ENCODE measurements around the gene ZNF555. TPM values are rescaled to one million over a fixed set of nuclear protein-coding genes. Genes with fewer than 3 reads are reported as not detected.

The ZNF555 gene
- total and polyA plus RNA-seq, 4 experiments from 2014 or later = 2.2 to 11.5 (median 8.1) TPM

DNA sequence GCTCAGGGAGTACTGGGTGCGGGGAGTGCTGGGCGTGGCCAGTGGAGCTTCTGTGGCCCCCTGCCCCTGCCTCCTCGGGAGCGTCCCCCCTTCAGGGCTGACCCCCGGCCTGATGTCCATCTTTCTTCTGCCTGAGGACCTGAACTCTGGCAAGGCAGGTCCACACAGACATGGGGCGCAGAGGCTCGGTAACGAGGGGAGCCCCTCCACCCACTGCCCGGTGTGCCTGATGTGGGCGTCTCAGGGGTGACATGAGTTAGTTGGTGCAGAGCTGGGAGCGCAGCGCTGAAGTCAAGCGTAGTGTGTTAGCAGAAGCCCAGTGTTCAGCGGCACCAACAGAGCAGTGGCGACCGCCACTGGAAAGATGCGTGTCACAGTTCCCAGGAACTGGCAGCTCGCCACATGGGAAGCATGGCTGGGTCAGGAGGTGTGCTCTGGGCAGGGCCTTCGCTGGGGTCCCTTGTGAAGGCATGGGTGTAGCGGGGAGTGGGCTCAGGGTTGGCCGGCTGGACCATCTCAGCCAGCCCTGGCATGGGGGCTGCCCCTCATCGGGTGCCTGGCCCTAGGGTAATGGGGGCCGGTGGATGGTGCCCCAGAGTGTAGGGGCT lies 44.5 kb upstream of the ZNF555 start:
- POLR2A ChIA-PET (ENCODE audit: partially characterized antibody) = no interaction called here
- H3K27ac Mint-ChIP-seq = no peak overlapping the region
- CTCF ChIA-PET (ENCODE audit: partially characterized antibody) = no interaction called here

DNA sequence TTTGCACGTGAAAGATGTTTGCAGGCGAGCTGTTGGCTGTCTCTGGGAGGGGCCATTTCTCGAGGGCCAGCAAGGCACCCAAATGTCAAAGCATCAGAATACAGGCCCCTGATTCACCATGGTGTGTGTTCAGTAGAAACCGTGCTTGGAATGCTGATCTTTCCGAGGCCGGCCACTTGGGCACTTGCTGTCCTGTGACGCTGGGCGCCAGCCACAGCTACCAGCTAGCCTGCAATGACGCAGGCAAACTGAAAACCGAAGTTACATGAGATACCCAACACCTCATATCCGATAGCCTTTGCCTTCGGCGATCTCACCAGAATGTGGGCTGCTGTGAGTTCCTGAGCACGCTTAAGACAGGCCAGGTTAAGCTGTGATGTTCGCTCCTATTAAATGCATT lies 44.0 kb upstream of the ZNF555 start:
- no peak overlapping the region for H3K27ac ChIP-seq (ENCODE audit: low read depth, low read length)
- no peaks in the 10 kb centered on the region for H3K4me1 Mint-ChIP-seq
- peaks cover 6% of the 10 kb centered on the region for H3K36me3 ChIP-seq (ENCODE audit: insufficient read depth, low read length)
- H3K4me1 ChIP-seq (ENCODE audit: insufficient read depth, low read length) = no peaks in the 10 kb centered on the region
- no peaks in the 10 kb centered on the region for H3K27me3 ChIP-seq (ENCODE audit: insufficient read depth, low read length)
- no peaks in the 10 kb centered on the region for H3K9me3 ChIP-seq (ENCODE audit: control insufficient read depth in 1 of 2, low read length in 2 of 2)
- no peak overlapping the region for H3K4me3 ChIP-seq (ENCODE audit: low read length in 2 of 2)
- ChIA-PET POLR2A (ENCODE audit: partially characterized antibody) (no interaction called here), CTCF (ENCODE audit: partially characterized antibody) (interaction anchor here (0.5 kb wide), 1 partner anchor 76 kb away, joined by 4 read pairs; no protein-coding TSS in a partner anchor)
- intact Hi-C loops (cut with micrococcal nuclease) = no loop called here
- no peaks in the 10 kb centered on the region for H3K9me3 Mint-ChIP-seq
- no peak overlapping the region for H3K27ac Mint-ChIP-seq
- H3K36me3 Mint-ChIP-seq = peaks cover 15 to 23% of the 10 kb centered on the region in 2 donors
- DNase-seq = no peak
- H3K4me3 Mint-ChIP-seq = no peak overlapping the region
- H3K27me3 Mint-ChIP-seq = no peaks in the 10 kb centered on the region

More for the DNA sequence above, 44.5 kb upstream of the ZNF555 start:
- peaks cover 12 to 21% of the 10 kb centered on the region in 2 donors for H3K36me3 Mint-ChIP-seq
- no peaks in the 10 kb centered on the region for H3K9me3 ChIP-seq (ENCODE audit: control insufficient read depth in 1 of 2, low read length in 2 of 2)
- H3K36me3 ChIP-seq (ENCODE audit: insufficient read depth, low read length) = peaks cover 4% of the 10 kb centered on the region
- H3K9me3 Mint-ChIP-seq = no peaks in the 10 kb centered on the region
- no peaks in the 10 kb centered on the region for H3K27me3 ChIP-seq (ENCODE audit: insufficient read depth, low read length)
- no peak overlapping the region for H3K27ac ChIP-seq (ENCODE audit: low read depth, low read length)
- no peak overlapping the region for H3K4me3 Mint-ChIP-seq
- no peaks in the 10 kb centered on the region for H3K27me3 Mint-ChIP-seq
- no peak for DNase-seq
- intact Hi-C loops (cut with micrococcal nuclease) = no loop called here
- H3K4me1 Mint-ChIP-seq = no peaks in the 10 kb centered on the region
- H3K4me1 ChIP-seq (ENCODE audit: insufficient read depth, low read length) = no peaks in the 10 kb centered on the region
- no peak overlapping the region for H3K4me3 ChIP-seq (ENCODE audit: low read length in 2 of 2)

DNA sequence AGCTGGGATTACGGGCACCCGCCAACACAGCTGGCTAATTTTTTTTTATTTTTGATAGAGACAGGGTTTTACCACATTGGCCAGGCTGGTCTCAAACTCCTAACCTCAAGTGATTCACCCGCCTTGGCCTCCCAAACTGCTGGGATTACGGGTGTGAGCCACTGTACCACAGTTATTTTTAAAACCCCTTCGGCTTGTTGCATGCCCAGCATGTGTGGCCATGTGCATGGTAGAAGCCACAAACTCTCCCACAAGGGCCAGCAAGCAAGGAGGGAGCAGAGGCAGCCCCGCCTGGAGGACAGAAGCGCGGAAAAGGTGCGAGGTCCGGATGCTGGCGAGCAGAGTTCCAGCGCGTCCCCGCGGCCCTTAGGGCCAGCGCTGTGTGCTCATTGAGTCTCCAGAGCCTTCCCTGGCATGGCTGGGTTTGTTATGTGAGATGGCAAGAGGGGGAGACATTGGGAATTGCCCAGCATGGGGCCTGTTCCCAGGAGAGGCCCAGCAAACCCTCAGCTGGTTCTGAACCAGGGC lies 43.1 kb upstream of the ZNF555 start:
- peaks cover 20 to 26% of the 10 kb centered on the region in 2 donors for H3K36me3 Mint-ChIP-seq
- POLR2A ChIA-PET (ENCODE audit: partially characterized antibody) = no interaction called here

DNA sequence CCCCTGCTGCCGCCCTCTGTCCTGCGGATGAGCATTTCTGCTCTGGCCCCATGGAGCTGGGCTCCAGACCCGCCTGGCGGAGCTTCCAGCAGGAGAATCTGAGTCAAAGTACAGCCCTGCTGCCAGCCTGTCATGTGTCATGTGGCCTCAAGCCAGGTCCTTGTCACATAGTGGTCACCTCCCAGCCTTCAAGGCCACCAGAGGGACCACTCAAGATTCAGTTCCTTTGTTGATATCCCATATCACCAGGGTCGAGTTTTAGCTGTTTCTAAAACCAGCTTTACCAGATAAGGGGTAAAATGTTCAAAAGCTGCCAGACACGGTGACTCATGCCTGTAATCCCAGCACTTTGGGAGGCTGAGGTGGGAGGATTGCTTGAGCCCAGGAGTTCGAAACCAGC lies 42.5 kb upstream of the ZNF555 start:
- peaks cover 0 to 4% (median 0%) of the 10 kb centered on the region in 4 donors for H3K4me1 Mint-ChIP-seq
- H3K9me3 ChIP-seq (ENCODE audit: control insufficient read depth in 1 of 2, low read length in 2 of 2) = no peaks in the 10 kb centered on the region
- no peaks in the 10 kb centered on the region for H3K27me3 ChIP-seq (ENCODE audit: insufficient read depth, low read length)
- ChIA-PET POLR2A (ENCODE audit: partially characterized antibody) (no interaction called here), CTCF (ENCODE audit: partially characterized antibody) (interaction anchor here (0.7 kb wide), 1 partner anchor 687 kb away, joined by 4 read pairs; no protein-coding TSS in a partner anchor)
- no peaks in the 10 kb centered on the region for H3K27me3 Mint-ChIP-seq
- peaks cover 6% of the 10 kb centered on the region for H3K36me3 ChIP-seq (ENCODE audit: insufficient read depth, low read length)
- H3K36me3 Mint-ChIP-seq = peaks cover 20 to 29% of the 10 kb centered on the region in 2 donors
- H3K9me3 Mint-ChIP-seq = no peaks in the 10 kb centered on the region
- H3K27ac ChIP-seq (ENCODE audit: low read depth, low read length) = no peak overlapping the region
- H3K27ac Mint-ChIP-seq = no peak overlapping the region
- intact Hi-C loops (cut with micrococcal nuclease) = no loop called here
- H3K4me3 ChIP-seq (ENCODE audit: low read length in 2 of 2) = no peak overlapping the region
- no peak for DNase-seq
- no peak overlapping the region for H3K4me3 Mint-ChIP-seq
- H3K4me1 ChIP-seq (ENCODE audit: insufficient read depth, low read length) = no peaks in the 10 kb centered on the region

More for the DNA sequence above, 43.1 kb upstream of the ZNF555 start:
- no peak for DNase-seq
- Mint-ChIP-seq H3K4me1 (peaks cover 0 to 4% (median 0%) of the 10 kb centered on the region in 4 donors), H3K9me3 (no peaks in the 10 kb centered on the region), H3K4me3 (no peak overlapping the region), H3K27ac (no peak overlapping the region), H3K27me3 (no peaks in the 10 kb centered on the region)
- CTCF ChIA-PET (ENCODE audit: partially characterized antibody) = no interaction called here
- intact Hi-C loops (cut with micrococcal nuclease) = no loop called here
- Histone ChIP-seq H3K9me3 (ENCODE audit: control insufficient read depth in 1 of 2, low read length in 2 of 2) (no peaks in the 10 kb centered on the region), H3K4me3 (ENCODE audit: low read length in 2 of 2) (no peak overlapping the region), H3K4me1 (ENCODE audit: insufficient read depth, low read length) (no peaks in the 10 kb centered on the region), H3K36me3 (ENCODE audit: insufficient read depth, low read length) (peaks cover 6% of the 10 kb centered on the region), H3K27me3 (ENCODE audit: insufficient read depth, low read length) (no peaks in the 10 kb centered on the region), H3K27ac (ENCODE audit: low read depth, low read length) (no peak overlapping the region)

DNA sequence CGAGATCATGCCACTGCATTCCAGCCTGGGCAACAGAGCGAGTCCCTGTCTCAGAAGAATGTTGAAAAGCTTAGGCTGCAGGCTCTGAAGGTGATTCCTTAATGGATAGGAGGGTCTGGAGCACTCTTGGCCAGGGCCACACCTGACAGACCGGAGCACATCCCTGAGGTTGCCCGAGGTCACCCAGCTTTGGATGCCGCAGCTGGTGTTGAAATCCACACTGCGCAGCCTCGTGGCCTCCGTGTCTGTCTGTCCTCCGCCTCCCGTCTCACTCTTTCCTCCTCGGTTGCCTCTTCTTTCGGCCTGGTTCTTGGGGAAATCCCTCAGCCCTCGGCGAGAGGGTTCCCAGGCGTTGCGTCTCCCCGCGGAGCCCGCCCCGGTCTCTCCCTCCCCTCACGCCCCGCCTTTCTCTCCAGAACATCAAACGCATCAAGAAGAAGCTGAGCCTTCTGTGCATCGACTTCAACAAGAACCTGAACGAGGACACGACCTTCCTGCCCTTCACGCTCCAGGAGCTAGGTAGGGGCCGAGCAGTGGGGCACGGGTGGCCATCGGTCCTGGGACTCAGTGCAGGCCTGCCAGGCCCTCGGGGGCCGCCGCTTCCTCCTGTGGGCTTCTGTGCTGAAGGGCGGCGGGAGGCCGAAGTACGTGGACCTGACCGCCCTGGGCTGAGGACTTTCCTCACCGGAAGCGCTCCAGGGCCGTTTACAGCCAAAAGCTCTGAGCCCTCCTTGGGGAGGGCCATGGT lies 41.8 kb upstream of the ZNF555 start:
- no peak overlapping the region for H3K4me3 Mint-ChIP-seq

DNA sequence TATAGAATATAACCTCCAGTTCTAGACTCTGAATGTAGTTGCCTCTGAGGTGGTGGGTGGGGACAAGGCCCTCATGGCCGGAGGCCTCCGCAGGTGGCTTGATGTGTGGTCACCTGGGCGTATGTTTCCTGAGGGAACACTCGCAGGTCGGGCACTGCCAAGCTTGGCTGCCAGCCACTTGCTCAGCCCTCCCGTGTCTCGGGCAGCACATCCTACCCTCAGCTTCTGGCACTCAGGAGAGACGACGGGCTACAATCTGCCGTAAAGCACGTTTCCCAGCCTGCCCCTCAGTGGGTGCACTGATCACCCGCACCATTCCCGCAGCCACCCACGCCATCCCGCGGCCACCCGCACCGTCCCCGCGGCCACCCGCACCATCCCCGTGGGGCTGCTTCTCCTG lies 40.8 kb upstream of the ZNF555 start:
- Mint-ChIP-seq H3K27ac (no peak overlapping the region), H3K27me3 (no peaks in the 10 kb centered on the region), H3K4me1 (peaks cover 0 to 4% (median 0%) of the 10 kb centered on the region in 4 donors), H3K4me3 (no peak overlapping the region), H3K36me3 (peaks cover 22 to 29% of the 10 kb centered on the region in 2 donors), H3K9me3 (no peaks in the 10 kb centered on the region)
- Histone ChIP-seq H3K9me3 (ENCODE audit: control insufficient read depth in 1 of 2, low read length in 2 of 2) (no peaks in the 10 kb centered on the region), H3K36me3 (ENCODE audit: insufficient read depth, low read length) (peaks cover 3% of the 10 kb centered on the region), H3K27me3 (ENCODE audit: insufficient read depth, low read length) (no peaks in the 10 kb centered on the region), H3K4me1 (ENCODE audit: insufficient read depth, low read length) (no peaks in the 10 kb centered on the region), H3K27ac (ENCODE audit: low read depth, low read length) (no peak overlapping the region), H3K4me3 (ENCODE audit: low read length in 2 of 2) (no peak overlapping the region)
- ChIA-PET POLR2A (ENCODE audit: partially characterized antibody) (interaction anchor here (1.7 kb wide), 1 partner anchor 22 kb away, joined by 3 read pairs; no protein-coding TSS in a partner anchor), CTCF (ENCODE audit: partially characterized antibody) (interaction anchor here (0.9 kb wide), 1 partner anchor 19 kb away, joined by 4 read pairs; the partner anchor contains the start of gene ZNF554)
- no peak for DNase-seq
- intact Hi-C loops (cut with micrococcal nuclease) = no loop called here

More for the DNA sequence above, 41.8 kb upstream of the ZNF555 start:
- Mint-ChIP-seq H3K4me1 (peaks cover 0 to 4% (median 0%) of the 10 kb centered on the region in 4 donors), H3K9me3 (no peaks in the 10 kb centered on the region), H3K27ac (no peak overlapping the region), H3K36me3 (peaks cover 20 to 33% of the 10 kb centered on the region in 2 donors), H3K27me3 (no peaks in the 10 kb centered on the region)
- DNase-seq = no peak
- Histone ChIP-seq H3K9me3 (ENCODE audit: control insufficient read depth in 1 of 2, low read length in 2 of 2) (no peaks in the 10 kb centered on the region), H3K27ac (ENCODE audit: low read depth, low read length) (no peak overlapping the region), H3K4me3 (ENCODE audit: low read length in 2 of 2) (no peak overlapping the region), H3K4me1 (ENCODE audit: insufficient read depth, low read length) (no peaks in the 10 kb centered on the region), H3K36me3 (ENCODE audit: insufficient read depth, low read length) (peaks cover 6% of the 10 kb centered on the region), H3K27me3 (ENCODE audit: insufficient read depth, low read length) (no peaks in the 10 kb centered on the region)
- intact Hi-C loops (cut with micrococcal nuclease) = no loop called here
- POLR2A ChIA-PET (ENCODE audit: partially characterized antibody) = interaction anchor here (1.7 kb wide), 1 partner anchor 23 kb away, joined by 3 read pairs; no protein-coding TSS in a partner anchor
- CTCF ChIA-PET (ENCODE audit: partially characterized antibody) = interaction anchor here (0.7 kb wide), 1 partner anchor 686 kb away, joined by 4 read pairs; no protein-coding TSS in a partner anchor

DNA sequence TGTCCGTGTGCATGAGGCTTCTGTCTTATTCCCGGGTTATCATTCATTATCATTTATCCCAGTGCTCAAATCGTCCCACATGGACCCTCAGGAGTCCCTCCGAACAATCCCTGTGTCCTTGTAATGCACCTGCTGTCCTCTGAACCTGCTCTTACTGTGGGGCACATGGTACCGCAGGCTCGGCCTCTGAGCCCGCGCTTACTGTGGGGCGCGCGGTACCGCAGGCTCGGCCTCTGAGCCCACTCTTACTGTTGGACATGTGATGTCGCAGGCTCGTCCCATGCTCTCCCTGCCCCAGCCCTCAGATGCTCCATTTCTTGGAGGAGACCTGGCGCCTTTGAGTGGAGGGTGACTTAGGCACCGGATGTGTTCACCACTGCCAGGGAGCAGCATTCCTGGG lies 38.4 kb upstream of the ZNF555 start:
- Histone ChIP-seq H3K36me3 (ENCODE audit: insufficient read depth, low read length) (peaks cover 3% of the 10 kb centered on the region), H3K27me3 (ENCODE audit: insufficient read depth, low read length) (no peaks in the 10 kb centered on the region), H3K4me3 (ENCODE audit: low read length in 2 of 2) (no peak overlapping the region), H3K9me3 (ENCODE audit: control insufficient read depth in 1 of 2, low read length in 2 of 2) (no peaks in the 10 kb centered on the region), H3K4me1 (ENCODE audit: insufficient read depth, low read length) (no peaks in the 10 kb centered on the region), H3K27ac (ENCODE audit: low read depth, low read length) (no peak overlapping the region)
- H3K27me3 Mint-ChIP-seq = no peaks in the 10 kb centered on the region
- H3K27ac Mint-ChIP-seq = no peak overlapping the region
- DNase-seq = no peak
- ChIA-PET POLR2A (ENCODE audit: partially characterized antibody) (no interaction called here), CTCF (ENCODE audit: partially characterized antibody) (no interaction called here)
- H3K4me3 Mint-ChIP-seq = no peak overlapping the region
- H3K36me3 Mint-ChIP-seq = peaks cover 15 to 20% of the 10 kb centered on the region in 2 donors
- no peaks in the 10 kb centered on the region for H3K9me3 Mint-ChIP-seq
- intact Hi-C loops (cut with micrococcal nuclease) = no loop called here
- H3K4me1 Mint-ChIP-seq = peaks cover 0 to 4% (median 0%) of the 10 kb centered on the region in 4 donors

All from CD4-positive, alpha-beta memory T cell (primary cell).